ENCODE data around the gene HOXC10. TPM values are rescaled to one million over a fixed set of nuclear protein-coding genes. Genes with fewer than 3 reads are reported as not detected.

Gene HOXC10
- total RNA-seq, 3 donors from 2014 or later (not counting 1 experiment from before 2014, with no cell fraction given), result not detected

DNA sequence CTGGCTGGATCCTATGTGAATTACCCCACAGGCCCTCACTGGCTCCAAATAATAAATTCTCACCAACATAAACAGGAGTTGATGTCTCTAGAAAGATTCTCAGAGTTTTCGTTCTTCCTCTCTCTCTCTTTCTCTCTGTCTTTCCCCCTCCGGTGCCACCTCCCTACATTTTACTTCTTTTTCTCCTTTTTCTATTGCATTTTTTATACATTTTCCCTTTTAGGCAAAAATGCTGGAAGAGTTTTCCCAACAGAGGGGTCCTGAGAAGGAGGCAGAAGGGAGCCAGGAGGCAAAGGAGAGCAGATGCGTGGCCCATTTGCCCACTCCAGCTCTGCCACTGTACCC, 42.5 kb downstream of the HOXC10 start:
- DNase-seq (no peak), ATAC-seq (no peak)
- peaks cover 78 to 91% of the 10 kb centered on the region in 2 donors for H3K27me3 Mint-ChIP-seq (ENCODE audit: low read depth in 2 of 2)
- TF ChIP-seq, protein P1, sequence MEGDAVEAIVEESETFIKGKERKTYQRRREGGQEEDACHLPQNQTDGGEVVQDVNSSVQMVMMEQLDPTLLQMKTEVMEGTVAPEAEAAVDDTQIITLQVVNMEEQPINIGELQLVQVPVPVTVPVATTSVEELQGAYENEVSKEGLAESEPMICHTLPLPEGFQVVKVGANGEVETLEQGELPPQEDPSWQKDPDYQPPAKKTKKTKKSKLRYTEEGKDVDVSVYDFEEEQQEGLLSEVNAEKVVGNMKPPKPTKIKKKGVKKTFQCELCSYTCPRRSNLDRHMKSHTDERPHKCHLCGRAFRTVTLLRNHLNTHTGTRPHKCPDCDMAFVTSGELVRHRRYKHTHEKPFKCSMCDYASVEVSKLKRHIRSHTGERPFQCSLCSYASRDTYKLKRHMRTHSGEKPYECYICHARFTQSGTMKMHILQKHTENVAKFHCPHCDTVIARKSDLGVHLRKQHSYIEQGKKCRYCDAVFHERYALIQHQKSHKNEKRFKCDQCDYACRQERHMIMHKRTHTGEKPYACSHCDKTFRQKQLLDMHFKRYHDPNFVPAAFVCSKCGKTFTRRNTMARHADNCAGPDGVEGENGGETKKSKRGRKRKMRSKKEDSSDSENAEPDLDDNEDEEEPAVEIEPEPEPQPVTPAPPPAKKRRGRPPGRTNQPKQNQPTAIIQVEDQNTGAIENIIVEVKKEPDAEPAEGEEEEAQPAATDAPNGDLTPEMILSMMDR (IDR thresholded peaks at IDR 0.05), result no peak
- no peak overlapping the region for H3K27ac Mint-ChIP-seq
- H3K27me3 ChIP-seq (ENCODE audit: control insufficient read depth, insufficient read depth, low read length), result peaks cover 80% of the 10 kb centered on the region
- peaks cover 3% of the 10 kb centered on the region for H3K4me1 ChIP-seq (ENCODE audit: control insufficient read depth, insufficient read depth, low read length)
- H3K9me3 ChIP-seq (ENCODE audit: control insufficient read depth, insufficient read depth, low read length), result peaks cover 2% of the 10 kb centered on the region
- H3K27ac ChIP-seq (ENCODE audit: low read length), result no peak overlapping the region
- H3K4me3 Mint-ChIP-seq, result no peak overlapping the region
- no peak overlapping the region for H3K4me3 ChIP-seq (ENCODE audit: low read length)
- intact Hi-C loops (cut with micrococcal nuclease), result no loop called here
- H3K4me1 Mint-ChIP-seq, result peaks cover 0 to 6% of the 10 kb centered on the region in 2 donors
- no peaks in the 10 kb centered on the region for H3K36me3 Mint-ChIP-seq
- WGBS (ENCODE audit: insufficient coverage), result 59% methylated on average over 3 of the region's 3 CpGs
- no peaks in the 10 kb centered on the region for H3K36me3 ChIP-seq (ENCODE audit: control insufficient read depth, insufficient read depth, low read length)
- no peaks in the 10 kb centered on the region for H3K9me3 Mint-ChIP-seq

DNA sequence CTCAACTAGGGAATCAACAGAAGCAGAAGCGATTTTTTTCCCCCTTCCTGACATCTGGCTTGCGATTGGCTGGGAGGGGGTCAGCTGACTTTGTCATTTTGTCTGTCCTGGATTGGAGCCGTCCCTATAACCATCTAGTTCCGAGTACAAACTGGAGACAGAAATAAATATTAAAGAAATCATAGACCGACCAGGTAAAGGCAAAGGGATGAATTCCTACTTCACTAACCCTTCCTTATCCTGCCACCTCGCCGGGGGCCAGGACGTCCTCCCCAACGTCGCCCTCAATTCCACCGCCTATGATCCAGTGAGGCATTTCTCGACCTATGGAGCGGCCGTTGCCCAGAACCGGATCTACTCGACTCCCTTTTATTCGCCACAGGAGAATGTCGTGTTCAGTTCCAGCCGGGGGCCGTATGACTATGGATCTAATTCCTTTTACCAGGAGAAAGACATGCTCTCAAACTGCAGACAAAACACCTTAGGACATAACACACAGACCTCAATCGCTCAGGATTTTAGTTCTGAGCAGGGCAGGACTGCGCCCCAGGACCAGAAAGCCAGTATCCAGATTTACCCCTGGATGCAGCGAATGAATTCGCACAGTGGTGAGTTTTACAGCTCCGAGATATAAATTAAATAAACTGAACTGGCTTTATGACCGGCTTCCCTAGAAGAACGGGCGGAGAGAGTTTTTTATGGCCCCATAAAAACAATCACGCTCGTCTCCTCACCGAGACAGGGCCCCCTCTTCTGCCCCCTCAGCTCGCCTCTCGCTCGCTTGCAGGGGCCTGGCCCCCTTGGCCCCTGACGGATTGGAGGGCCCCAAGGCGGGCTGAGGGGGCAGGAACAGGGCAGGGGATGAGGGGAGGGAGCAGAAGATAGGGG, 43.6 kb downstream of the HOXC10 start, which contains the start of gene HOXC6:
HOXC6 (plus strand) TSS at position 127 of the 888 bp plus-strand sequence; CDS start at position 209, 82 bp downstream.
- intact Hi-C loops (cut with micrococcal nuclease), result no loop called here
- no peaks in the 10 kb centered on the region for H3K36me3 ChIP-seq (ENCODE audit: control insufficient read depth, insufficient read depth, low read length)
- ATAC-seq (no peak), DNase-seq (peak in 1 of 2 donors; percentile 25)
- peaks cover 14% of the 10 kb centered on the region for H3K4me1 ChIP-seq (ENCODE audit: control insufficient read depth, insufficient read depth, low read length)
- H3K27ac ChIP-seq (ENCODE audit: low read length), result no peak within 1 kb of the TSS
- Mint-ChIP-seq H3K4me3 (no peak within 1 kb of the TSS), H3K36me3 (no peaks in the 10 kb centered on the region), H3K27ac (no peak within 1 kb of the TSS), H3K9me3 (peaks cover 0 to 2% of the 10 kb centered on the region in 2 donors), H3K27me3 (ENCODE audit: low read depth in 2 of 2) (peaks cover 78 to 93% of the 10 kb centered on the region in 2 donors), H3K4me1 (peaks cover 10 to 17% of the 10 kb centered on the region in 2 donors)
- TF ChIP-seq, protein P1 (IDR thresholded peaks at IDR 0.05), result no peak
- H3K9me3 ChIP-seq (ENCODE audit: control insufficient read depth, insufficient read depth, low read length), result peaks cover 9% of the 10 kb centered on the region
- H3K4me3 ChIP-seq (ENCODE audit: low read length), result no peak within 1 kb of the TSS
- WGBS (ENCODE audit: insufficient coverage), result 8% methylated on average over 34 of the region's 36 CpGs
- peaks cover 82% of the 10 kb centered on the region for H3K27me3 ChIP-seq (ENCODE audit: control insufficient read depth, insufficient read depth, low read length)

DNA sequence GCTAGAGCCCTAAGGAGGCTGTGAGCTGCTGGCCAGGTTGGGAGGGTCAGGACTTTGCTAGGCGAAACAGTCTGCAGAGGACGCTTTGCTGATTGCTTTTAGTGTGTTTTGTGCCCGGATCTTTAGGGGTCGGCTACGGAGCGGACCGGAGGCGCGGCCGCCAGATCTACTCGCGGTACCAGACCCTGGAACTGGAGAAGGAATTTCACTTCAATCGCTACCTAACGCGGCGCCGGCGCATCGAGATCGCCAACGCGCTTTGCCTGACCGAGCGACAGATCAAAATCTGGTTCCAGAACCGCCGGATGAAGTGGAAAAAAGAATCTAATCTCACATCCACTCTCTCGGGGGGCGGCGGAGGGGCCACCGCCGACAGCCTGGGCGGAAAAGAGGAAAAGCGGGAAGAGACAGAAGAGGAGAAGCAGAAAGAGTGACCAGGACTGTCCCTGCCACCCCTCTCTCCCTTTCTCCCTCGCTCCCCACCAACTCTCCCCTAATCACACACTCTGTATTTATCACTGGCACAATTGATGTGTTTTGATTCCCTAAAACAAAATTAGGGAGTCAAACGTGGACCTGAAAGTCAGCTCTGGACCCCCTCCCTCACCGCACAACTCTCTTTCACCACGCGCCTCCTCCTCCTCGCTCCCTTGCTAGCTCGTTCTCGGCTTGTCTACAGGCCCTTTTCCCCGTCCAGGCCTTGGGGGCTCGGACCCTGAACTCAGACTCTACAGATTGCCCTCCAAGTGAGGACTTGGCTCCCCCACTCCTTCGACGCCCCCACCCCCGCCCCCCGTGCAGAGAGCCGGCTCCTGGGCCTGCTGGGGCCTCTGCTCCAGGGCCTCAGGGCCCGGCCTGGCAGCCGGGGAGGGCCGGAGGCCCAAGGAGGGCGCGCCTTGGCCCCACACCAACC, 44.8 kb downstream of the HOXC10 start:
- Histone ChIP-seq H3K27ac (ENCODE audit: low read length) (no peak overlapping the region), H3K4me3 (ENCODE audit: low read length) (no peak overlapping the region), H3K4me1 (ENCODE audit: control insufficient read depth, insufficient read depth, low read length) (peaks cover 26% of the 10 kb centered on the region), H3K27me3 (ENCODE audit: control insufficient read depth, insufficient read depth, low read length) (peaks cover 82% of the 10 kb centered on the region), H3K36me3 (ENCODE audit: control insufficient read depth, insufficient read depth, low read length) (no peaks in the 10 kb centered on the region), H3K9me3 (ENCODE audit: control insufficient read depth, insufficient read depth, low read length) (peaks cover 9% of the 10 kb centered on the region)
- Mint-ChIP-seq H3K4me1 (peaks cover 19 to 27% of the 10 kb centered on the region in 2 donors), H3K4me3 (no peak overlapping the region), H3K9me3 (peaks cover 0 to 2% of the 10 kb centered on the region in 2 donors), H3K36me3 (no peaks in the 10 kb centered on the region), H3K27ac (no peak overlapping the region), H3K27me3 (ENCODE audit: low read depth in 2 of 2) (peaks cover 77 to 93% of the 10 kb centered on the region in 2 donors)
- 22% methylated on average over 44 of the region's 53 CpGs for WGBS (ENCODE audit: insufficient coverage)
- ATAC-seq, result no peak
- no peak for DNase-seq
- TF ChIP-seq, protein P1 (IDR thresholded peaks at IDR 0.05), result no peak
- intact Hi-C loops (cut with micrococcal nuclease), result loop anchor here (5.0 to 10.0 kb wide), 2 partner anchors 32 to 55 kb away; no protein-coding TSS in a partner anchor

Measured in natural killer cell (primary cell).